Spleen (tissue), 7 donors: ENCODE measurements around the gene ZMIZ1.

Experiments used
- CTCF ChIP-seq, 11 experiments: fragments of 200-600 bp in 7 of 11; fragments of 450-650 bp in 4 of 11; sonication (generic) in 4 of 11; IDR thresholded peaks in 8 of 11; conservative IDR thresholded peaks in 3 of 11; 1 replicate in 7 of 11; 2 replicates in 4 of 11; pipeline versions ENCODE4 v1.4.0 to v1.8.0; 2016 to 2021; ENCODE audit warnings: antibody characterized with exemption in 11 of 11, inconsistent platforms in 4 of 11, mild to moderate bottlenecking in 1 of 11
- POLR2A ChIP-seq, 3 donors: fragments of 450-650 bp; IDR thresholded peaks; one replicate each; pipeline ENCODE4 v1.5.1; 2017; ENCODE audit warnings: antibody characterized with exemption in 3 of 3, mild to moderate bottlenecking in 1 of 3
- POLR2AphosphoS5 ChIP-seq, 3 donors: sonication (generic); formaldehyde crosslinking; IDR thresholded peaks; one replicate each; pipeline ENCODE4 v1.5.1; 2017; ENCODE audit warnings: antibody characterized with exemption in 3 of 3
- donor health status: DM: no; HTN: no; CAD: no; lungs with moderate emphysema.
- donor health status: DM: no; HTN: no; CAD: no.
- donor health status: DM: no; HTN: no; CAD: no.

DNA sequence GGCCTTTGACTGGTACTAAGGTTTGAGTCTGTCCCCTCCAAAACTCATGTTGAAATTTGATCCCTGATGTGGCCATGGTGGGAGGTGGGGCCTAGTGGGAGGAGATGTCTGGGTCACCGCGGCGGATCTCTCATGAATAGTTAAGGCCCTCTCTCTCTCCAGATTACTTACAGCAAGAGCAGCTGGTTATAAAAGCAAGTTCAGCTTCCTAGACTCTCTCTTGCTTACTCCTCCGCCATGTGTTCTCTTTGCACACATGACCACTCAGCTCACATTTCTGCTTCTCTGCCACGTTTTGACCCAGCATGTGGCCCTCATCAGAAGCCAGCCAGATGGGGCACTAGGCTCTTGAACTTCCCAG lies 29.9 kb upstream of the ZMIZ1 start:
- TF ChIP-seq CTCF (IDR thresholded peaks at IDR 0.05 in 8 of 11, conservative IDR thresholded peaks at IDR 0.05 in 3 of 11) (no peak), POLR2A (IDR thresholded peaks at IDR 0.05) (no peak), POLR2AphosphoS5 (IDR thresholded peaks at IDR 0.05) (no peak)
